ENCODE data around the gene SH2D3C.

DNA sequence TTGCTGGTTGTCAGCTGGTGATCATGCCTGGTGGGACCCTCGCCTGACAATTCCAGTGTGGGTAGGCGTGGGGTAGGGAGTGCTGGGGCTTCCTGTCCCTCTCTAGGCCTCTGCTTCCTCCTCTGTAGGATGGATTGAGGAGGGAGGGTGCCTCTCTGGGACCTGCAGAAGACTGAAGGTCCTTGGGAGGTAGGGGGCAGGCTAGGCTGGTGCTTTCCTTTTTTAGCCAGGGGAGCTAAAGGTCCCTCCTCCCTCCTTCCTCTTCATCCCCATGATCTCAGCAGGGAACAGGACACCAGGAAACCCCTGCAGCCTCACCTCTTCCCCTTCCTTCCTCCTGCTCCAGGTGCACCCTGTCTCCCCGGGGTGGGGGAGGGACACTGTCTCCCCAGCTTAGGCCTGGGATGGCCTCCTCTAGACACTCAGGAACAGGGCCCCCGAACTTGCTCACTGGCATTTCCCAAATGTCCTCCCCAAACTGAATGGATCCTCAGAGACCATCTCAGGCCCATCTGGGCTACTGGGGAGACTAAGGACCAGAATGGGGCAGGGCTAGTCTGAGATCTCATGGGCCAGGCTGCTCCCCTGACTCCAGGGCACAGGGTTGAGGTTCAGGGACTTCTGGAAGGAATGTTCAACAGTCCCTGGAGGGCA lies 8.4 kb downstream of the SH2D3C start:
- TF ChIP-seq, protein P1, sequence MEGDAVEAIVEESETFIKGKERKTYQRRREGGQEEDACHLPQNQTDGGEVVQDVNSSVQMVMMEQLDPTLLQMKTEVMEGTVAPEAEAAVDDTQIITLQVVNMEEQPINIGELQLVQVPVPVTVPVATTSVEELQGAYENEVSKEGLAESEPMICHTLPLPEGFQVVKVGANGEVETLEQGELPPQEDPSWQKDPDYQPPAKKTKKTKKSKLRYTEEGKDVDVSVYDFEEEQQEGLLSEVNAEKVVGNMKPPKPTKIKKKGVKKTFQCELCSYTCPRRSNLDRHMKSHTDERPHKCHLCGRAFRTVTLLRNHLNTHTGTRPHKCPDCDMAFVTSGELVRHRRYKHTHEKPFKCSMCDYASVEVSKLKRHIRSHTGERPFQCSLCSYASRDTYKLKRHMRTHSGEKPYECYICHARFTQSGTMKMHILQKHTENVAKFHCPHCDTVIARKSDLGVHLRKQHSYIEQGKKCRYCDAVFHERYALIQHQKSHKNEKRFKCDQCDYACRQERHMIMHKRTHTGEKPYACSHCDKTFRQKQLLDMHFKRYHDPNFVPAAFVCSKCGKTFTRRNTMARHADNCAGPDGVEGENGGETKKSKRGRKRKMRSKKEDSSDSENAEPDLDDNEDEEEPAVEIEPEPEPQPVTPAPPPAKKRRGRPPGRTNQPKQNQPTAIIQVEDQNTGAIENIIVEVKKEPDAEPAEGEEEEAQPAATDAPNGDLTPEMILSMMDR (IDR thresholded peaks at IDR 0.05; ENCODE audit: low read length), result peak; percentile 12; the same call in 1 of the 2 replicates
- no peak for TF ChIP-seq EZH2 (IDR thresholded peaks at IDR 0.05; ENCODE audit: borderline replicate concordance, low read length)

All from OCI-LY1 (cell line).